H4 (cell line): ENCODE measurements around the gene CD300LF. TPM values are rescaled to one million over a fixed set of nuclear protein-coding genes. Genes with fewer than 3 reads are reported as not detected.

Experiments
- DNase-seq: peaks from one replicate; pipeline ENCODE4 v3.0.0-alpha.2; 2015; ENCODE audit warnings: low spot score
- total RNA-seq: library from RNA; depleted of rRNA; stranded (reverse); fragments of >200 nt; shearing (Covaris generic); gene quantifications from 2 replicates; pipeline ENCODE4 v1.2.3, GENCODE V29; 2014

Gene CD300LF
- total RNA-seq, 1 experiment from 2014 or later, result not detected

DNA sequence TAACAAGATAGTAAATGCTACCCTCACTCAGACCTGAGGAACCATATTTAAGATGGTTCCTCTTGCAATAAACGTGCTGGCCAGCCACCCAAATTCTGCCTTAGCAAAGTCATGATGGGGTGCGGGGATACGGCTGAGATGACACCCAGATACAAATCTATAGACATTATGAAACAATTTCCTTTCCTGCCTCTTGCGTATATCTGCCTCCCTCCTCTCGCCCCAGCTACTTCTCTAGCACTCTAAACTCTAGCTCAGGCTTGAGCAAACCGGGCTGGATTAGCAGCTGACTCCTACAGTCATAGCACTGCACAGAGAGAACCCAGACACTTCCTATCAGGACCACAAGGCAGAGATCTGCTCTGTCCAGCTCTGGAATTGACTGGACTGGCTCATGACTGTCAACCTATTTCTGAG lies 22.3 kb downstream of the CD300LF start:
- DNase-seq, result no peak

DNA sequence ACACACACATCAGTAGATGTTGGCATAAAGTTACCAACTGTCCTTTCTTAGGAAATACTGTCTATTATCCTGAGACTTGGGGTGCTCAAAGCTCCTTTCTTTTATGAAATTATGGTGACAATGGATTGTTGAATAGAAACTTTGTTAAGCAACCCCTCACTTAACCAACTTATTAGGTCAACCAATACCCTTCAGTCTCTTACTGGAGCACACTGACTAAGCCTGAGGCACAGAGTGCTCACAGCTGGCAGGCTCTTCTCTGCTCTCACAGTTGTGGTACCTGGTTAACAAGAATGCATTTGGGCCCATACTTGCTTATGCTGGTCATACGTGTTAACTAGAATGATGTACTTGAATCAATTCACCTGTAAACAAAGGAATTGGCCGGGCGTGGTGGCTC lies 24.8 kb downstream of the CD300LF start:
- DNase-seq, result no peak

DNA sequence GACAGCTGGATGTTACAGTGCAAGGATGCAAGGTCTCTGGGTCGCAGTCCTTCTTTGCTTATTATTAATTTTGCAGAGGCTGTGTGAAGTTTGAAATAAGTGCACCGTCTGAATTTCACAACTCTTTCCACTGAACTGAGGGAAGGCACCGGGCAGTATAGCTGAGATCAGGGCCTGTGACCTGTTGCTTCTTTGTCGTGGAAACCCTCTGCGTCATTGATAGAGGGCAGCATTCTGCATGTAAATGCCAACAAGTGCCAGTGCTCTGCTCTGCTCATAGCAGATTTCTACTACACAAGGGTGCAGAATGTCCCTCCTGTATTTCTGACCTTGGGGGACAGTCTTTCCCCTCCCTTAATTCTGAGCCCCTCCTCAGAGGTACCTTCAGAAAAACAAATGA lies 26.0 kb downstream of the CD300LF start:
- no peak for DNase-seq

DNA sequence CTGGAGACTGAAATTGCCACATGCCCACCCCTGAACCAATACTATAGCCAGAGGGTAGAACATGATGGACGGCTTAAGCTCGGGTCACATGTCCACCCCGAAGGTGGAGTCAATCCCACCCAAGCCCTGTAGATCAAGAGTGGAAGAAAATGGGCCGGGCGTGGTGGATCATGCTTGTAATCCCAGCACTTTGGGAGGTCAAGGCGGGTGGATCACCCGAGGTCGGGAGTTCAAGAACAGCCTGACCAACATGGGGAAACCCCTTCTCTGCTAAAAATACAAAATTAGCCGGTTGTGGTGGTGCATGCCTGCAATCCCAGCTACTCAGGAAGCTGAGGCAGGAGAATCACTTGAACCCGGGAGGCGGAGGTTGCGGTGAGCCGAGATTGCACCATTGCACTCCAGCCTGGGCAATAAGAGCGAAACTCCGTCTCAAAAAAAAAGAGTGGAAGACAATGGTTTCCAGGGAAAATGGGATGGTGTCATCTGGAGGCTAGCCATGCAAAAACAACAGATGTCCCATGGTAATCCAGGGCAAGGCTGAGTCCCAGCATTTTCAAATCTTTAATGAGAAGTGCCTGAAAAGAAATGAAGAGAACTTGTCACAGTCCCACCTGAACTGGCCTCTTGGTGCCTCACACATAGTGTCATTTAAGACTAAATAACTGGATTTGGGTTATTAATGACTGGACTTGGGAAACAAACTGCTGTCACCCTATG lies 30.1 kb downstream of the CD300LF start:
- DNase-seq, result no peak

DNA sequence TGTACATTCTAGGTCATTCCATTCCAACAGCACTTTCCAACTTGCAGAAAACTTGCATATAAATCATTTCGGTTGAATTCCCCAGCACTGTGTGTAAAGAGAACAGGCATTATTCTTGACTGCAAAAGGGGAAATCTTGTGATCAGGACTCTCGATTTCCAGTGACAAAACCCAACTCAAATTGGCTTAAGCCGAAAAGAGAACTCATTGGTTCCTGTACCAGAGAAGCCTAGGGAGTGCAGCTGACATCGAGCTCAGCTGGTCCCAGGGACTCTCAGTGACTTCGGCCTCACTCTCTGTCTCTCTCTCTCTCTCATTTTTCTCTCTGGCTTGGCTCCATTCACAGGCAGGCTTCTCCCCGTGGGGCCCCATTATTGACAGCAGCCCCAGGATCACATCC lies 30.7 kb downstream of the CD300LF start:
- DNase-seq, result no peak

DNA sequence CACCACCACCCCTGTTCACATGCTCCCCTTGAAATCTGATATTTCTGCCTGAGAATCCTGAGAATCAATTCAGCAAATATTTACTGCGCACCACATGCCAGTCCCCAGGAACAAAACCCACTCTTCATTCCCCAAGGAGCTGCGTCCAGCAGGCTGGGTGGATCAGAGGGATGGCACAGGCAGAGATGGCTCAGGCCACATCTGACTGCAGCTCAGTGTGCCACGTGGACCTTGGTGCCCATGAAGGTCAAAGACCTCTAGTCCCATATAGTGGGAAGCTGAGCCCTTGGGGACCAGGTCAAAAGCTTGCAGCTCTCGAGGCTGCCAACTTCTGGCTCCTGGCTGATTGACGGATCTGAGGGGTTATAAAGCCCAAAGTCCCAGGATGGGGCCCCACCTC lies 31.8 kb downstream of the CD300LF start:
- no peak for DNase-seq

DNA sequence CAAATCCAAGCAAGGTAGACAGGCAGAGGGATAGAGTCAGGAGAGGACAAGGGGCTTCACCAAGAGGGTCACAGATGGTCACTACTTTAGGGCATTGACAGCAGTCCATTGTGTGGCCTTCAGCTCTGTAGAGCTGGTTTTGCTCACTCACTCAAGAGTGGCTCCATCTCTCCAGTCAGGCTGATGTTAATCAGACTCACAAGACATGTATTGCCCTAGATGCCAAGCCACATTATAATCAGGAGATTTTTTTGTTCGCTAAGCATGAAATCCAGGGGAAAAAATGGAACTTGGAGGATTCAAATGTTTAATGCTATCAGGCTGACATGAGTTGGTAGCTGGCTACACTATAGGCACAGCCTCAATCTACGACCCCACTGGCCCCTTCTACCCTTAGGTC lies 32.5 kb downstream of the CD300LF start:
- no peak for DNase-seq

DNA sequence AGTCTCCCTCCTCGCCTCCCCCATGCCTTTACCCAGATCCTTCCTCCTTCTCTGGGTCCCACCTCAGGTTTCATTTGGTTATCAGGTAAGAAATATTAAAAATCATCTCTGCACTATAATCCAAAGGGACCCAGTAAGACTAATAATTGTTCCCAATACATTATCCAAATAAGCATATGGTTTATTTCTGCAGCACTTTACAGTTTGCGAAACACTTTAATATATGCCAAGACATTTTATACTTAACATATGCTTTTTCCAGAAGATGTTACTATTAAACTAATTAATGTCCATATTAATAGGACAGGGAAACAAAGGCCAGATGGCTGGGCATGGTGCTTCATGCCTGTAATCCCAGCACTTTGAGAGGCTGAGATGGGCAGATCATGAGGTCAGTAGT lies 33.3 kb downstream of the CD300LF start:
- DNase-seq, result no peak

DNA sequence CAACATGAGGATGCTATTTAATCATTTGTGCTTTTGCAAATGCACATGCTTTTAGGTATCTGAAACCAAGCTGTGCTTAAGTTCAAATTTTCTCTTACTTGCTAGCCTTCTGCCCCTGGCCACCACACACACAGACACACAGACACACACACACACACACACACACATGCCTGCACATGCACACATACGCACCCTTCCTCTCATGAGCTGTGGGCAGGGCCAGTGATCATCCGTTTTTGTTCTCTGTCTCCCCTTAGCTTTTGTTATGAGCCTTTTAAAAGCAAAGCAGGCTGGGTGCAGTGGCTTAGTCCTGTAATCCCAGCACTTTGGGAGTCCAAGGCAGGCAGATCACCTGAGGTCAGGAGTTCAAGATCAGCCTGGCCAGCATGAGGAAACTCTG lies 34.2 kb downstream of the CD300LF start:
- DNase-seq, result no peak

DNA sequence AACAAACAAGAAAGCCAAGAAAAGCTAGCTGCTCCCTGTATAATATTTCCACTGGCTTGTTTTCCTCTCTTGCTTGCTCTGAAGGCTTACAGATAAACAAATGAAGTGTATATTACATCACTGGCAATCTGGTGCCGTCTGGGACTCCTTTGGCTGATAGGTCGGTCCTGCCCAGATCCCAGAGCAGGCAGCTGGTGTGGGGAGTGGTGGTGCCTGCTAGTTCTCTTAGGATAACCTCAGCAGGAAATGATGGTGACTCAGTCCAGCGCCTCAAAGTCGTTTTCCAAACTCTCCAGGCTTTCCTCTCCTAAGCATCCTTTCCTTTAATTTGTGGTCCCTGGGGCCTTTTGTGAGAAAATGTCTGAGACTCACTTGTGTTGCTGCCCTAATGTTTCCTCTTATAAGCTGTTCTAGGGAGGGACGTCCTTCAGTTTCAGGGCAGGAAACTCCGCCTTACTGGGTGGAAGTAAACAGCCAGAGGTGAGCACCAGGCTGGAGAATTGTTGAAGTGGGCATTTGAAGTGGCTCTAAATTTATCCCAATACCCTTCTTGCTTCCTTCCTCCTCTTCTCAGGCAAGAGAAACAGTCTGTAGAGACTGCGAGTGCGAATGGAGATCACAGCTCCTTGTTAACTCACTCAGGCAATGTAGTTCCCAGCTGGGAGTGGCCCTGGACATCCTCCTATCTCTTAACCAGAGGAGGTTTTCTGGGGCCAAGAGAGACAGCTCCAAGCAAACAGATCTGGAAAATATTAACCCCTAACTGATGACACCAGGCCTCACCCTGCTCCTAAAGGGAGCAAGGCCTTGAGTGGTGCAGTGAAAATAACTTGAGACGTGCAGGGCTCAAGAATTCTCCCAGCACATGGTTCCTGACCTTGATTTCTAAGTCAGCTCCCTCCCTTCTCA lies 34.9 kb downstream of the CD300LF start:
- DNase-seq, result peak; percentile 93

DNA sequence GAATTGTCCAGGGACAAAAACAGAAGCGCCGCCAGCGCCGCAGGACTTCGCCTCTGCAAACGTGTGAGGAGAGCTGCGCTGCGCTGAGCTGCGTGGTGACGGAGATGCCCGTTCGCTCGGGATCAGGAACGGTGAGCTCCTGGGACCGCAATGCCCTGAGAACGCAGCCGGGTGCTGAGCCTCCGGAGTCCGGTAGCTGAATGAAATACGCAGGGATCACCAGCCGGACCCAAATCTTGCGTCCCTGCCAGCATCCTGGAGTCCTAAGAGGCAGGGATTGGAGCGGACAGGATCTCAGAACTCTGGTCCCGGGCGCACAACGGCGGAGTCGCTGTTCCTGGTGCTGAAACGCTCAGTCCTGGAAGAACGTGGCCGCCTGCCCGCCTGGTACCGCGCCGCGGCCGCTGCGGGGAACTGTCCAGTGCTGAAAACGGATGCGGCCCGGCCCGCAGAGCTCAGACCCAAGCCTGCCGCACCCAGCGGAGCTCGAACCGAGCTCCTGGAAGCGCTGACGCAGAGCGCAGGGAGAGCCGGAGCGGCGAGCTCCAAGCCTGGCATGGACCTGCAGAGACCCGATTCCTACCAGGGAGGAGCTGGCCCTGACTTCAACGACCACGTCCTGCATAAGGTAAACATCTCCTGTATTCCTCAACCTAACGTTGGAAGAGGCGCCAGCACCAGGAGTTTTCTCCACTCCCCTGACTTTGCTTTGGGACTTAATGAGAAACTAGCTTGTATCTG lies 41.5 kb downstream of the CD300LF start:
- no peak for DNase-seq

DNA sequence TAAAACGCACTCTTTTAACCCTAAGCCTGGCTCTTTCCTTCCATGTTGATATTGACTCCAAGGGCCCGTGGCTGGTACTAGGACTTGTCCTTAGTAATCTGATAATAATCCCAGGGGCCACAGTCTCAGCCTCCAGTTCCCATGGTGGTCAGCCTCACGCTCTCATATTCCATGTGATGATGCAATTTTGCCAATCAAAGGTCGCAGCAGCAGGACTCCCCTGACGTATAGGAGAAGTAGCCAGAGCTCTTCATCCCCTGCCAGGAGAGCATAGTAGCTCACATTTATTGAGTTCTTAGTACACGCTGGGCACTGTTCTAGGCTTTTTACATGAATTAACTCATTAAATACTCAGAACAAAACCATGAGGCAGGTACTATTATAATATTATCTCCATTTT lies 42.4 kb downstream of the CD300LF start:
- no peak for DNase-seq

DNA sequence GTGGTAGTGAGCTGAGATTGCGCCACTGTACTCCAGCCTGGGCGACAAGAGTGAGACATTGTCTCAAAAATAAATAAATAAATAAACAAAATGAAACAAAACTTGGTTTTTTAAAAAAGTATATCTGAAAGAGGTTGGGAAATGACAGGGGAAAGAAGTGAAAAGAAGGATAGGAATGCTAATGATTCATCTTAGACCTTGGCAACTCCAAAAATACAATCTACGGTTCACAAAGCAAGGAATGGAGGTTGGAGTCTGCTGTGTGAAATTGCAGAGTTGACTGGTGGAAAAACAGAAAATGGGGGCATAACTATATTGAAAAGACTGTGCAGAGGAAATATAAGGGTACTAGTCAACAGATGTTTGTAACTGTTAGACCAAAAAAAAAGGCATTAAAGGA lies 49.2 kb downstream of the CD300LF start:
- DNase-seq, result no peak

DNA sequence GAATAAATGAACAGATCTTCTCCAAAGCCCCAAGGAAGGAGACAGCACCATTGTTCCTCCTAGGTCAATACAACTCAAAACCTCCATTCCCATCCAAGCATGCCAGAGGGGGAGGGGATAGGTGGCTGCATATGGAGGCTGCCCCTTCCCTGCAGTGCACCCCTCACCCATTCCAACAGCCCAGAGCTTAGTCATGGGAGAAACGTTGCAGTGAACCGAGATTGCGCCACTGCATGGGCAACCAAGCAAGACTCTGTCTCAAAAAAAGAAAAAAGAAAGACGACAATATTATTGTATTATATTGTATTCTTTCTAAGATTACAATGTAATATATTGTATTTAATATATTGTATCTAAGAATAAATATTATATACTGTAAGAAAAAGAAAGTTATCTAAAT lies 52.8 kb downstream of the CD300LF start:
- no peak for DNase-seq

DNA sequence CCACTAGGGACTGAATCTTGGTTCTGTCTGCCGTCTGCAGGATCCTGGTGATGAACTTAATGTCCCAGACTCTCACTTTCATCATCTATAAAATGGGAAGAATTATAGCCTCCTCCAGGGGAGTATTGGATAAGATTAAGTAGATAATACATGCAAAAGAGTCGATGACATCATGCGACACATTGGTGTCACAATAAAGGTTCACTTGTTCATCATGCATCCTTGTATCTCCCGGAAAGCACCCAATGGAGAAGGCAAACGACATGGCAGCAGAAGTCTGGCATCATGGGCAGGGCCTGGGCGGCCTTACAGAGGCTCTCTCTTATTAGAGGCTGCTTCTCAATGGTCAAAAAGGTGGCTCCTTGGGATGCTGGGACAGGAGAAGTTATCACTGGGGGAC lies 54.1 kb downstream of the CD300LF start:
- DNase-seq, result no peak

DNA sequence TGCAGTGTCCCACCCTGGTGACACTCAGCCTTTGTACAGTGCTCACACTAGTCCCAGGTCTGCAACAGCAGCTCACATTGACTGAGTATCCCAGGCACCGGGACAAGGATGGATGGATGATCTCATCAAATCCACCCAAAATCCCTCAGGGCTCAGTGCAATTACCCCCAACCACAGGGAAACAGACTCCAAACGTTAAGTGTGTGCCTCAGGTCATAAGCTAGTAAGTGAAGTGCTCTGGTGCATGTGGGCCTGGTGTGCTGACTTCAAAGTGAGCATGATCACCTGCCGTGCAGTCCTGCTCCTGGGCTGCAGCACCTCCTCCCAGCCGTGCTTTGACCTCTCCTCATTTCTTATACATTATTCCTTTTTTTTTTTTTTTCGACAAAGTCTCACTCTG lies 58.0 kb downstream of the CD300LF start:
- DNase-seq, result no peak

DNA sequence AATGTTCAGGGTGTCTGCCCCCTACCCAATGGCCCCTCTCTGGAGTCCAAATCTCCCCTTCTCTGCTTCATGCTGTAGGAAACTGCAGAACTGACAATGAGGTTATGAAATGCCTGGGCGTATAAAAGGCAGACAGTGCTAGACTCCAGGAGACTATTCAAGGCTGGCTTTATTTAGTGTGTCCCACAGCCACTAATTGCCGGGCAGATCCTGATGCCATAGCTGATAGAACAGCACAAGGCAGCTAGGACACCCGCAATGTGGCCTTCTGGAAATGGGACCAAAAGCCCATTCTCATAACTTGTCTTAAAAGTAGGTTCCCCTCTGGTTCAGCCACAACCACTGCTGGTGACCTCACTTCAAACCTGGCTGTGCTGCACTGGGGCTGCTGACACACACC lies 60.7 kb downstream of the CD300LF start:
- no peak for DNase-seq

DNA sequence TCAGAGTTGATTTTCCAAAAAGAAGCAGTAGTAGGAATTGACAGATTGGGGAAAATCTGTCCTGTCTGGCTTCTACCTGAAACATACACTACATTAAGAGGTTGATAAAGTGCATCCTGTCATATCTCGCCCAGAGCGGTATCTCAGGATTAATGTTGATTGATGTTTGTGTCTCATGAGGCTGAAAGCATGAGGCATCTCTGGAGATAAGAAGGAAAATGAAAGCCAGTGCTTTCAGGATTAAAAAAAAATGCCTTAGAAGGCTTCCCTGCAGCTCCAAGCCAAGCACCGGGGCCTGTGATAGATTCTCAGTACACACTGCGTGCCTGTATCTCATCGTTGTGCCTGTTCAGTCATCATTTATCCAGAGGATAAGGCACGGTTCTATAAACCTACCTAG lies 62.8 kb downstream of the CD300LF start:
- no peak for DNase-seq

DNA sequence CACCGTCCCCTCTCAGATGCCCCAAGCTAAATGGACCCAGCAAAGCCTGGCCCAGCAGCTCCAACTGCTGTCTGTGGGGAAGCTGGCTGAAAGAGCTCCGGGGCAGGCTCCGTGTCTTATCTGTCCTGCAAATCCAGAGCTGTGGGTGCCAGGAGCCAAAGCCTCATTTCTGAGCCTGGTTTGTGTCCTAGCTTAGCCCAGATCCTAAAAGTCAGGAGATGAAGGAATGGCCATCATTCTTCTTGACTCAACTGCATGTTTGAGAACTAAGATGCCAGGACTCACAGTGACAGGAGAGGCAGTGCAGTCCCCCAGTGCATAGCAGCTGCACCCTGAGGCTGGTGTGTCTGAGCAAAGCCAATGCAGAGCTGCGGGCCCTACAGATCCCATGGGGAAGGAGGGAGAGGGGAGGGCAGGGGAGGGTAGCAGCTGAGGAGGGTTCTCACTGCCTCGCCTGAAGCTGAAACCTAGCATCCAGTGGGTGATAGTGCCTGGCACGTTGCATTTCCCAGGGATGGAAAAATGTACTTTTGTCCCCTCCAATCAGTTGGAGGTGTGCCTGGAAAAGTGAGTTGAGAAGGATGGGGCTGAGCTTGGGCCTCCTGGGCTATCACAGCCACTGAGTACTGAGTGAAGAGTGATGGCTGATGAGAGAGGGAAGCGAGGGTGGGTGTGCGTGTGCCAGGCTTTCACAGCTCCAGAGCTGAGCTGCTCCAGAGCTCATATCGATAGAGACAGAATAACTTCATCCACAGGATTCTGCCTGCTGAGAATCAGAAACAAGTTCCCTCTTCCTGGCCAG lies 64.7 kb downstream of the CD300LF start:
- no peak for DNase-seq

DNA sequence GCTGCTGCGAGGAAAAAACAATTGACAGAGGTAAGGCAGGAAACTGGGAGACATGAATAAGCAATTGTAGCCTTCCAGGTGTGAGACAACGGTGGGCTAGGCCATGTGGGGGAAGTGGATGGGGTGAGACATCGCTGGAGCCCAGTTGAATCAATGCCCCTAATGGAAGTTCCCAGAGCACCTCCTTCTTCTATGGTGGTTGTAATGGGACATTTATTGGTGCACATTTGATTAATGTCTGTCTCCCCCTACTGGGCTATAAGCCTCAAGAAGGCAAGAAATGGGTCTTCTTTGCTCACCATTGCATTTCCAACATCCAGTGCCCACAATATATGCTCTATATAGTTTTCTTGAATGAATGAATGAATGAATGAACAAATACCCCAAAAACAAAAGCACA lies 66.5 kb downstream of the CD300LF start:
- DNase-seq, result peak; percentile 59

DNA sequence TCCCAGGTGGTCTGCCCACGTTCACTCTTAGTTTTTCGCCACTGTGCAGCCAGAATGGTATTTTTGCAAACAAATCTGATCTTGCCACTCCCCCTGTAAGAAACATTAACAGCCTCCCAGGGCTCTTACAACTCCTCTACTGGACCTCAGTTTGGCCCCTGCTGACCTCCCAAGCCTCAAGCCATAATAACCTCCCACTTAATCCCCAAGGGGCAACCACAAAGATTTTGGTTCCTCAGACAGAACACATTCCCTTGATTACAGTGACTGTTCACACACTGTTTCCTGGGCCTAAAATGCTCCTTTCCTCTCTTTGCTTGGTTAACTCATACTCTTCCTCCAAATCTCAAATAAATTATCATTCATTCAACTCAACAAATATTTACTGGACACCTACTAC lies 67.7 kb downstream of the CD300LF start:
- no peak for DNase-seq

DNA sequence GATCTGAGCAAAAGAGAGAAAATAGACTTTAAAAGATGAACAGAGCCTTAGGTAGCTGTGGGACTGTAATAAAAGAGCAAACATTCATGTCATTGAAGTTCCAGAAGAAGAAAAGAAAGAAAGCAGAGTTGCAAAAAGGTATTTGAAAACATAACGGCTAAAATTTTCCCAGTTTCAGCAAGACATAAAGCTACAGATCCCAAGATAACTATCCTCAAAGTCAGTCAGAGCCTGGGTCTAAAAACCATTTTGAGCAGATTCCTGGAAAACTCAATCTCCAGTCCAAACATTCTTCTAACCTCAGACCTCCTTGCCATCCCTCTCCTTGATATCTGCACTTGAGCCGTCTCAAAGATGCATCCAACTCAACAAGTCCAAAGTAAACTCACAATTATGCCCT lies 68.3 kb downstream of the CD300LF start:
- DNase-seq, result no peak
